ENCODE data around the gene CYBC1.
"Not testable (repeated sequence)": the region's sequence is repeated elsewhere in the genome, so short reads cannot be mapped to it uniquely, and the experiment has no call there.

The CYBC1 gene

DNA sequence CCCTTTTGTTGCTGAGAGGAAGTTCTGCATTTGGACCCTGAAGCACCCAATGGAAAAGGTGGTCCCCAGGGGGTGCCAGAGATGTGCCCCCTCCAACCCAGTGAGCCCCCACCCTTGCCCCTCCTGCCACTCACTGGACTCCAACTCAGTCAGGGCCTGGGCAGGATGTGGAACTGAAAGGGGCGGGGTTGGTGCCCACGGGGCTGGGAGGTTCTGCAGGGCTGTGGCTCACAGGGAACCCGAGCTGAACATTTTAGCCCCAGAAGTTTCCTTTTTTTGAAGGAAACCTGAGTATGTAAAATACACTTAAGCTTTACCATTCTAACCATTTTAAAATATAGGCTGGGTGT lies 16.4 kb downstream of the CYBC1 start:
- peak; percentile 31 for DNase-seq (ENCODE audit: low spot score)

DNA sequence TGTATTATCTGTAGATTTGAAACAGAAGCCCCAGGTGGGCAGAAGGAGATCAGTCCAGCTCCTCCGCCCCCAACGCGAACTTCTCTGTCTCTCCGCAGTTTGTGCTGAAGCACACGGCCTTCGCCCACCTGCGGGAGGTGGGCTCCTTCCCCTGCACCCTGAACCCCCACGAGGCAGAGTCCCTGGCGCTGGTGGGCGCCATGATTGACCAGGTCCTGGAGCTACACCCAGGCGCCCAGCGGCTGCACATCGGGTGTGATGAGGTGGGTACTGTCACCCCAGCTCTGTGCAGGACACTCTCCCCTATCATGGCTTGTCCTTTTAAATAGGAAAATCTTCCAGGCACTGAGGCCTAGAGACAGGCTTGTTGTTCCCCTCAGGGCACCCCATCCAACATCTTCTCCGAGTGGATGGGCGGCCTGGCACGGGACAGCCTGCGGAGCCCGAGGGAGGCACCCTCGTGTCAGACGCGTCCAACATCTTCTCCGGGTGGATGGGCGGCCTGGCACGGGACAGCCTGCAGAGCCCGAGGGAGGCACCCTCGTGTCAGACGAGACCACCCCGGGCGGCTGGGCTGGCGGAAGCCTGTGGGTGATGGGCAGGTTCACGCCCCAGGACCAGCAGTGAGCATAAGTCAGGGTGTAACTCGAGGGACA lies 16.9 kb downstream of the CYBC1 start:
- no peak for DNase-seq (ENCODE audit: low spot score)

- no peak for DNase-seq (ENCODE audit: low spot score)
These were observed 18.5 kb downstream of the CYBC1 start for GRCh38 chr17:82432017-82432416.

DNA sequence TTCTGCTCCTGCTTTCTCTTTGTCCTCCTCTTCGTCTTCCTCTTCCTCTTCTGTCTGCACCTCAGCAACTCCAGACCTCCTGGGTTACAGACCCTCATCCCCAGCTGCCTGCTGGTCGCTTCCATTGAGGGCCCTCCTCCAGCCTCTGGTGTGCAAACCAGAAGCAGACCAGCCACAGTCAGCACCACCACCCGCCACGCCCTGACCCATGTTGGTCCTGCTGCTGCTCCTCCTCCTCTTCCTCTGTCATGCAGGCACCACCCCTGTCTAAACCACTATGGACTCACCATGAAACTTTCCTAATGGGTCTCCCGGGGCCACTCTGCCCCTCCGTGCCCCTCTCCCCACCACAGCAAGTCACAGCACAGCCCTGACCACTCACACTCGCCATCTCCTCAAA lies 20.7 kb downstream of the CYBC1 start:
- DNase-seq (ENCODE audit: low spot score), result no peak

DNA sequence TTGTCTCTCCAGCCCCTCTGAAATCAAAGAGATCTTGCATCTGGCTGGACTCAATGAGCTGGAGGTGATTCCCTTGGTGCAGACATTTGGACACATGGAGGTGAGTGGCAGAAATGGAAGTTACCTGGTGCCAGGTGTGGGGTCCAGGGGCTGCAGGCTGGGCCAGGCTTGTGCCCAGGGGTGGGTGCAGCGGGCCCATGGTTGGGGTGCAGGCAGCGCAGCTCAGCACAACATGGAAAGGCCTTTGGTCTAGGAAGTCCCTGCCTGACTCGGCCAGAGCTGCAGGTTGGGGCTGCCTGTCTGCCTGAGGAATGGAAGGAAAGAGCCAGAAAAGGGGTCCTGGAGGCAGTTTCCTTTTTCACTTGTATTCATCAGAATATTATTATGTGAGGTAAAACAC lies 22.0 kb downstream of the CYBC1 start:
- DNase-seq (ENCODE audit: low spot score), result no peak

- no peak for DNase-seq (ENCODE audit: low spot score)
These were observed 25.7 kb downstream of the CYBC1 start for GRCh38 chr17:82424863-82425159.

- DNase-seq (ENCODE audit: low spot score), result peak; percentile 53
These were observed 26.3 kb downstream of the CYBC1 start for GRCh38 chr17:82424001-82424862.

- peak; percentile 21 for DNase-seq (ENCODE audit: low spot score)
These were observed 31.0 kb downstream of the CYBC1 start for GRCh38 chr17:82419540-82419939.

DNA sequence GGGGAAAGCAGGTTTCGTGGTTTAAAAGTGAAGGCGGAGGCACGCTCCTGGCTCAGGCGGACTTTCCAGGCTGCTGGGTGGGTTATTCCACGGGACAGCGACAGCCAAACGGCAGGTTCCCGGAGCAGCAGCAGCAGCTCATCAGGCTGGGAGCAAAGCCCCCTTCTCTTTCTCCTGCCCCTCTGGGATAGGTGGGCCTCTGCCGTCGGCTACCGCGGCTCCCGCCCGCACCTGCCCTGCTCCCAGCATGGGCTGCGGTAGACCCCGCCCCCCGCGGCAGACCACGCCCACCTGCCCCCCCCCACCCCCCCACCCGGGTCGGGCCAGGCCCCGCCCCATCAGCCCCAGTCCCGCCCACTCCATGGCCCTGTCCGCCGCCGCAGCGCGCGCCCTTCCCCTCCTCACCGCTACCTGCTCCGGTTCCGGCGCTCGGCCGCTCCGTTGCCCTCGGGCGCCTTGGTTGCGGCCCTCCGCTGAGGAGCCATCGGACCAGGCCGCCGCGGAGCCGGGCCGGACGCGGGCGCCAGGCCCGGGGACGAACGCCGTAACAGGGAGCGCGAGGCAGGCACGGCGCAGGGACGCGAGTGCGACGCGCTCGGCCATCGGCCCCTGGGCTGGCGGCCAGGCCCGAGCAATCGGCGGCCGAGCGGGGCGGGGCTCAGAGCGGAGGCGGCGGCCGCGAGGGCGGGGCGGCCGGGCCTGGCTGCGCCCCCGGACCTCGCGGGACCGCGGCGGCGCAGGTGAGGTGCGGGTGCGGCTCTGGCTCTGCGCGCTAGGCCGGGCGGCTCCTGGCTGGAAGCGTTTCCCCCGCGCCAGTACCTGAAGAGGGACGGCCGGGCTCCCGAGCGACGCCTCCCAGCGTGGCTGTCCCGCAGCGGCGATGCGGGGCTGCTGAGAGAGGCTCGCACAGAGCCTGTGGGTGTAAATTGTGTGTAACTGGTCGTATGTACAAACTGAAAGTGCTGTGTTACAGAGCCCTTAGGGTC lies 32.3 kb downstream of the CYBC1 start, which contains the start of the genes HEXD and OGFOD3:
TSS of gene HEXD (plus strand) at position 347 of the 986 bp plus-strand sequence. CDS start 1,453 bp downstream, outside the sequence.
TSS of gene OGFOD3 (minus strand) at position 586 of the 986 bp plus-strand sequence. CDS start at position 485, 101 bp downstream.
- peak; percentile 83 for DNase-seq (ENCODE audit: low spot score)

DNA sequence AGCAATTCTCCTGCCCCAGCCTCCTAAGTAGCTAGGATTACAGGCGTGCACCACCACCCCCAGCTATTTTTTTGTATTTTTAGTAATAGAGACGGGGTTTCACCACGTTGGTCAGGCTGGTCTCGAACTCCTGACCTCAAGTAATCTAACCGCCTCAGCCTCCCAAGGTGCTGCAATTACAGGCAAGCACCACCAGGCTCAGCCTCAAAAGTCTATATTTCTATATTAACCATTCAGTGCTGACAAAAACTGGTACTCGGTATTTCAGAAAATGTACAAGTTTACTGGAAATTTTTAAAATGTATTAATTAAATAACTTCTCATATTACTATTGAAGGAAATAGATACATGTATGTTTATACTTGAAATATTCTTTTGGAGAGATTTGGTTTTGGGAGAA lies 33.8 kb downstream of the CYBC1 start:
- no peak for DNase-seq (ENCODE audit: low spot score)

- DNase-seq (ENCODE audit: low spot score), result no peak
These were observed 34.3 kb downstream of the CYBC1 start for GRCh38 chr17:82416264-82416663.

- no peak for DNase-seq (ENCODE audit: low spot score)
These were observed 34.8 kb downstream of the CYBC1 start for GRCh38 chr17:82415786-82416185.

DNA sequence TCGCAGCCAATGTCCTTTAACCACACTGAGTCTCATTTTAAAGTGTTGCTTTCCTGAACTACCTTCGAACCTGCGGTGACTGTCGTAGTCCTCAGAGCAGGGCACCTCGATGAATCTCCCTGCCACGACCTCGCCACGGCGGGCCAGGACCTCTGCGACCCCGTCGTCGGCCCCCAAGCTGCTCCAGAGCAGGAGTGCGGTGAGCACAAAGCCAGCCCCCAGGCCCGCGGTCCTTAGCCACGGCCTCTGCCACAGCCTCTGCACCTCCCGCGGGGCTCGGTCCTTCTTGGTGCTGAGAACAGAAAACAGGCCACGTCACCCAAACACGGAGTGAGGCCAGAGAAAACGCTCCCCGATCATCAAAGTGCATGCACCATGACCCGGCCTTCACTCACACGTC lies 35.2 kb downstream of the CYBC1 start:
- DNase-seq (ENCODE audit: low spot score), result no peak

DNA sequence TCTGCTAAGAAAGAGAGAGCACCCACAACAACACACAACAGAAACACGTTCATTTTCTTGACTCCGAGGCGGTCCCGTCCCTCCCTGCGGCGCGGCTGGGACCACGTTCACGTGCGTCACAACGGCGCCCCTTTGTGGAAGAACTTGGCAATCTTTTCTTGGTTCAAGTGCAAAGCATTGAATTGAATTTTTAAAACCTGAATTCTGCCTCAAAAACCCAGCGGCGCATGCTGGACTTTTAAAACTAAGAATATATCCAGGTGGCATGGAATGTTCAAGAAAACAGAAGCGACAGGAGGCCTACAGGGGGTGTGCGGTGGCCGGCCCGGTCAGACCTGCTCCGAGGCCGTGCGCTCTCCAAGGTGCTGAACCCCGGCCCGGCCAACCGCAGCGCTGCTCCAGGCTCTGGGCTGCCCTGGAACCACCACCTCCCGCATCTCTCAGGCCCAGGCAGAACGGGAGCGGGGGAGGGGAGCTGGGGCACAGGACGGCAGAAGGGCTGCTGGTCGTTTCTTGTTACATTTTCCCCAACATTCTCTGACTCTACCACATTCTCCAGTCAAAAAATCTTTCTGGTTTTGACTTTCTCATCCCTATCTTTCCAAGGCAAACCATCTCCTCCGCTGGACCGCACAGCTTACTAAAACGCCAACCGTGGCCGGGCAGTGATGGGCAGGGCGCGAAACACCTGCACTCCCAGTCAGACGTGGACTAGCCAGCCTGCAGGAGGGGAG lies 35.8 kb downstream of the CYBC1 start:
- peak; percentile 74 for DNase-seq (ENCODE audit: low spot score)

GRCh38 chr17:82412535-82413520 lies 37.7 kb downstream of the CYBC1 start:
- DNase-seq (ENCODE audit: low spot score), result no peak

GRCh38 chr17:82412081-82412480 lies 38.5 kb downstream of the CYBC1 start:
- DNase-seq (ENCODE audit: low spot score), result not testable (repeated sequence)

DNA sequence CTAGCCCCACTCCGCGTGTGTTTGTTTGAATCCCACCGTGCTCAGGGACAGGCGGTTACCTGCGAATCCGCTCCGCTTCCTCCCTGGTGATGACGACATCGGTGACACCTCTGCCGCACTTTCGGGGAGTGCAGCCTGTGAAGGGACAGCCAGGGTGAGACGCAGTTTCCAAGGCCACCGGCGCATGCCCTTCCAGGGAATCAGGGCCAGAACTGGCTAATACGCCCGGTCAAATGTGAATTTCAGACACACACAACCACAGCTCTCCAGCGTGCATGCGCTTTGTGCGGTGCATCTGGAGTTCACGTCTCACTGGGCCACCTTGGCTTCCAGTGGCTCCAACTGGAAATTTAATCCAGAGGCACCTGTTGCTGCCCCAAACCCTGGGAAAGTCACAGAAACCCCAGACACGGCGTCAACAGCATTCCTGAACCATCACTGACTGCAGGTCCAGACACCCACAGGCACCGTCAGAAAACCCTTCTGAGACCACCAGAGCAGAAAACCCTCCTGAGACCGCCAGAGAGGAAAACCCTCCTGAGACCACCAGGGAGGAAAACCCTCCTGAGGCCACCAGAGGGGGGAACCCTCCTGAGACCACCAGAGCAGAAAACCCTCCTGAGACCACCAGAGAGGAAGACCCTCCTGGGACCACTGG lies 39.0 kb downstream of the CYBC1 start:
- no peak for DNase-seq (ENCODE audit: low spot score)

GRCh38 chr17:82410014-82410716 lies 40.4 kb downstream of the CYBC1 start:
- DNase-seq (ENCODE audit: low spot score), result no peak

- DNase-seq (ENCODE audit: low spot score), result no peak
These were observed 41.6 kb downstream of the CYBC1 start for GRCh38 chr17:82408938-82409318.
